Activated CD4-positive, alpha-beta T cell treated with anti-CD3 and anti-CD28 coated beads, Interleukin-2, amount 10 ng/mL, durations not matched to agents 24 days and 14 days (primary cell): ENCODE data around the gene GAPVD1. TPM values are rescaled to one million over a fixed set of nuclear protein-coding genes. Genes with fewer than 3 reads are reported as not detected.

Experiments
- DNase-seq: peaks from one replicate; pipeline ENCODE4 v3.0.0; 2022
- H3K27ac Mint-ChIP-seq: one replicate; pipeline ENCODE4 v1.8.0; 2022; ENCODE audit warnings: mild to moderate bottlenecking, mixed read lengths
- H3K27me3 Mint-ChIP-seq: one replicate; pipeline ENCODE4 v1.8.0; 2022; ENCODE audit warnings: mixed read lengths
- H3K36me3 Mint-ChIP-seq: one replicate; pipeline ENCODE4 v1.8.0; 2022; ENCODE audit warnings: low read depth, mild to moderate bottlenecking, mixed read lengths
- H3K4me1 Mint-ChIP-seq: one replicate; pipeline ENCODE4 v1.8.0; 2021; ENCODE audit warnings: mixed read lengths
- H3K4me3 Mint-ChIP-seq: one replicate; pipeline ENCODE4 v1.8.0; 2022; ENCODE audit warnings: mild to moderate bottlenecking, moderate library complexity, mixed read lengths
- H3K9me3 Mint-ChIP-seq: one replicate; pipeline ENCODE4 v1.8.0; 2021; ENCODE audit warnings: mixed read lengths
- intact Hi-C: fragments of 100-400 bp; cut with micrococcal nuclease; formaldehyde crosslinking; loops from one replicate; pipeline ENCODE4 v1.15.1; 2023
- total RNA-seq: library from RNA; stranded (reverse); gene quantifications from 2 replicates; pipeline ENCODE4 v1.2.3, GENCODE V29; 2022

The GAPVD1 gene
- total RNA-seq, 1 donor from 2014 or later: 50.3 TPM

GRCh38 chr9:125355601-125356000 lies 94.0 kb downstream of the GAPVD1 start:
- Mint-ChIP-seq H3K27ac (no peak overlapping the region), H3K4me3 (no peak overlapping the region), H3K27me3 (no peaks in the 10 kb centered on the region), H3K4me1 (no peaks in the 10 kb centered on the region), H3K36me3 (peaks cover 60% of the 10 kb centered on the region), H3K9me3 (no peaks in the 10 kb centered on the region)
- intact Hi-C loops: no loop called here
- DNase-seq: no peak

- H3K36me3 Mint-ChIP-seq: peaks cover 59% of the 10 kb centered on the region
- H3K27me3 Mint-ChIP-seq: no peaks in the 10 kb centered on the region
- DNase-seq: no peak
- no peak overlapping the region for H3K27ac Mint-ChIP-seq
- no peak overlapping the region for H3K4me3 Mint-ChIP-seq
- H3K4me1 Mint-ChIP-seq: no peaks in the 10 kb centered on the region
- intact Hi-C loops: no loop called here
- H3K9me3 Mint-ChIP-seq: no peaks in the 10 kb centered on the region
These were observed 94.4 kb downstream of the GAPVD1 start for GRCh38 chr9:125356032-125356431.

GRCh38 chr9:125359011-125359410 lies 97.4 kb downstream of the GAPVD1 start:
- peaks cover 5% of the 10 kb centered on the region for H3K4me1 Mint-ChIP-seq
- no peaks in the 10 kb centered on the region for H3K27me3 Mint-ChIP-seq
- no peak for DNase-seq
- no peaks in the 10 kb centered on the region for H3K9me3 Mint-ChIP-seq
- no peak overlapping the region for H3K4me3 Mint-ChIP-seq
- no peak overlapping the region for H3K27ac Mint-ChIP-seq
- intact Hi-C loops: no loop called here
- peaks cover 48% of the 10 kb centered on the region for H3K36me3 Mint-ChIP-seq

GRCh38 chr9:125360601-125361000 lies 99.0 kb downstream of the GAPVD1 start:
- Mint-ChIP-seq H3K4me1 (peaks cover 5% of the 10 kb centered on the region), H3K4me3 (no peak overlapping the region), H3K9me3 (no peaks in the 10 kb centered on the region), H3K36me3 (peaks cover 46% of the 10 kb centered on the region), H3K27me3 (no peaks in the 10 kb centered on the region), H3K27ac (no peak overlapping the region)
- intact Hi-C loops: no loop called here
- no peak for DNase-seq

GRCh38 chr9:125361837-125362531 lies 100.4 kb downstream of the GAPVD1 start:
- Mint-ChIP-seq H3K27me3 (no peaks in the 10 kb centered on the region), H3K36me3 (peaks cover 38% of the 10 kb centered on the region), H3K9me3 (no peaks in the 10 kb centered on the region), H3K4me1 (peaks cover 5% of the 10 kb centered on the region), H3K27ac (peak overlapping the region; percentile 15), H3K4me3 (no peak overlapping the region)
- peak; percentile 65 for DNase-seq
- intact Hi-C loops: no loop called here

- Mint-ChIP-seq H3K9me3 (no peaks in the 10 kb centered on the region), H3K27ac (no peak overlapping the region), H3K4me3 (no peak overlapping the region), H3K36me3 (peaks cover 15% of the 10 kb centered on the region), H3K4me1 (peaks cover 1% of the 10 kb centered on the region), H3K27me3 (no peaks in the 10 kb centered on the region)
- DNase-seq: no peak
- intact Hi-C loops: no loop called here
These were observed 105.0 kb downstream of the GAPVD1 start for GRCh38 chr9:125366676-125367075.

- intact Hi-C loops: loop anchor here (5.0 to 10.0 kb wide), 4 partner anchors 126 to 518 kb away; partner anchors contain the start of genes GOLGA1, HSPA5, SCAI and WDR38
- no peak overlapping the region for H3K27ac Mint-ChIP-seq
- DNase-seq: no peak
- H3K4me1 Mint-ChIP-seq: peaks cover 4% of the 10 kb centered on the region
- H3K36me3 Mint-ChIP-seq: peaks cover 4% of the 10 kb centered on the region
- H3K9me3 Mint-ChIP-seq: no peaks in the 10 kb centered on the region
- H3K27me3 Mint-ChIP-seq: peaks cover 2% of the 10 kb centered on the region
- H3K4me3 Mint-ChIP-seq: no peak overlapping the region
These were observed 109.2 kb downstream of the GAPVD1 start for GRCh38 chr9:125370786-125371185.

- intact Hi-C loops: loop anchor here (5.0 to 10.0 kb wide), 4 partner anchors 128 to 520 kb away; partner anchors contain the start of genes GOLGA1, HSPA5, SCAI and WDR38
- peaks cover 4% of the 10 kb centered on the region for H3K4me1 Mint-ChIP-seq
- no peaks in the 10 kb centered on the region for H3K36me3 Mint-ChIP-seq
- no peak overlapping the region for H3K27ac Mint-ChIP-seq
- DNase-seq: no peak
- no peak overlapping the region for H3K4me3 Mint-ChIP-seq
- H3K9me3 Mint-ChIP-seq: no peaks in the 10 kb centered on the region
- peaks cover 2% of the 10 kb centered on the region for H3K27me3 Mint-ChIP-seq
These were observed 111.0 kb downstream of the GAPVD1 start for GRCh38 chr9:125372441-125373226.

- Mint-ChIP-seq H3K27ac (no peak overlapping the region), H3K4me1 (peaks cover 4% of the 10 kb centered on the region), H3K9me3 (no peaks in the 10 kb centered on the region), H3K4me3 (peak overlapping the region; percentile 70), H3K36me3 (no peaks in the 10 kb centered on the region), H3K27me3 (peaks cover 3% of the 10 kb centered on the region)
- DNase-seq: peak; percentile 90
- intact Hi-C loops: loop anchor here (1.0 to 10.0 kb wide), 5 partner anchors 130 to 600 kb away; partner anchors contain the start of genes GOLGA1, HSPA5, SCAI and WDR38
These were observed 113.0 kb downstream of the GAPVD1 start for GRCh38 chr9:125374443-125375309.

GRCh38 chr9:125375820-125376219 lies 114.2 kb downstream of the GAPVD1 start:
- peaks cover 3% of the 10 kb centered on the region for H3K27me3 Mint-ChIP-seq
- no peak overlapping the region for H3K27ac Mint-ChIP-seq
- no peak overlapping the region for H3K4me3 Mint-ChIP-seq
- H3K4me1 Mint-ChIP-seq: peaks cover 4% of the 10 kb centered on the region
- H3K36me3 Mint-ChIP-seq: no peaks in the 10 kb centered on the region
- intact Hi-C loops: loop anchor here (10.0 kb wide), 2 partner anchors 131 to 231 kb away; partner anchors contain the start of genes HSPA5 and SCAI
- DNase-seq: no peak
- no peaks in the 10 kb centered on the region for H3K9me3 Mint-ChIP-seq

GRCh38 chr9:125376261-125377226 lies 114.9 kb downstream of the GAPVD1 start:
- intact Hi-C loops: loop anchor here (10.0 kb wide), 2 partner anchors 132 to 232 kb away; partner anchors contain the start of genes HSPA5 and SCAI
- Mint-ChIP-seq H3K4me1 (peaks cover 4% of the 10 kb centered on the region), H3K27ac (no peak overlapping the region)

GRCh38 chr9:125377584-125378250 lies 116.1 kb downstream of the GAPVD1 start:
- intact Hi-C loops: loop anchor here (10.0 kb wide), 2 partner anchors 133 to 233 kb away; partner anchors contain the start of genes HSPA5 and SCAI
- no peaks in the 10 kb centered on the region for H3K9me3 Mint-ChIP-seq
- DNase-seq: no peak
- H3K4me1 Mint-ChIP-seq: peaks cover 4% of the 10 kb centered on the region
- no peaks in the 10 kb centered on the region for H3K36me3 Mint-ChIP-seq
- H3K27me3 Mint-ChIP-seq: peaks cover 3% of the 10 kb centered on the region
- H3K4me3 Mint-ChIP-seq: no peak overlapping the region
- H3K27ac Mint-ChIP-seq: no peak overlapping the region

More at GRCh38 chr9:125376261-125377226, 114.9 kb downstream of the GAPVD1 start:
- H3K27me3 Mint-ChIP-seq: peaks cover 3% of the 10 kb centered on the region
- H3K4me3 Mint-ChIP-seq: no peak overlapping the region
- DNase-seq: no peak
- no peaks in the 10 kb centered on the region for H3K36me3 Mint-ChIP-seq
- no peaks in the 10 kb centered on the region for H3K9me3 Mint-ChIP-seq
